ENCODE results near the gene KNSTRN.

The KNSTRN gene

DNA sequence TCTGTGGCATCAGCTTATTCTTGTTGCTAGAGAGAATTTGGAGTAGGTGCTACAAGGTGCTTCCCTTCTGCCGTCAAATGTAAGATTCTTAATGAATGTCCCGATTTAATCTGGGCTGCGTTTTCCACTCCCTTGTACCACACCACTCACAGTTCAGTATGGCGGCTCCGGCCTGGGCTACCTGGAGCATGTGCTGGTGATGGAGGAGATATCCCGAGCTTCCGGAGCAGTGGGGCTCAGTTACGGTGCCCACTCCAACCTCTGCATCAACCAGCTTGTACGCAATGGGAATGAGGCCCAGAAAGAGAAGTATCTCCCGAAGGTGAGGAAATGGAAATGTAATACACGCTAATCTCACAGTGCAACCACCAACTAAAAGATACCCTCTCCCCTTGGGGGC lies 28.0 kb downstream of the KNSTRN start:
- intact Hi-C loops (cut with DNase I; ENCODE audit: low total_unique reads) = no loop called here
- Histone ChIP-seq H3K9me3 (no peaks in the 10 kb centered on the region), H3K27ac (no peak overlapping the region), H3K4me1 (peaks cover 0 to 16% (median 11%) of the 10 kb centered on the region in 4 donors), H3K36me3 (peaks cover 33 to 68% (median 50%) of the 10 kb centered on the region in 3 donors), H3K4me3 (no peak overlapping the region), H3K27me3 (no peaks in the 10 kb centered on the region)
- TF ChIP-seq, protein P1, sequence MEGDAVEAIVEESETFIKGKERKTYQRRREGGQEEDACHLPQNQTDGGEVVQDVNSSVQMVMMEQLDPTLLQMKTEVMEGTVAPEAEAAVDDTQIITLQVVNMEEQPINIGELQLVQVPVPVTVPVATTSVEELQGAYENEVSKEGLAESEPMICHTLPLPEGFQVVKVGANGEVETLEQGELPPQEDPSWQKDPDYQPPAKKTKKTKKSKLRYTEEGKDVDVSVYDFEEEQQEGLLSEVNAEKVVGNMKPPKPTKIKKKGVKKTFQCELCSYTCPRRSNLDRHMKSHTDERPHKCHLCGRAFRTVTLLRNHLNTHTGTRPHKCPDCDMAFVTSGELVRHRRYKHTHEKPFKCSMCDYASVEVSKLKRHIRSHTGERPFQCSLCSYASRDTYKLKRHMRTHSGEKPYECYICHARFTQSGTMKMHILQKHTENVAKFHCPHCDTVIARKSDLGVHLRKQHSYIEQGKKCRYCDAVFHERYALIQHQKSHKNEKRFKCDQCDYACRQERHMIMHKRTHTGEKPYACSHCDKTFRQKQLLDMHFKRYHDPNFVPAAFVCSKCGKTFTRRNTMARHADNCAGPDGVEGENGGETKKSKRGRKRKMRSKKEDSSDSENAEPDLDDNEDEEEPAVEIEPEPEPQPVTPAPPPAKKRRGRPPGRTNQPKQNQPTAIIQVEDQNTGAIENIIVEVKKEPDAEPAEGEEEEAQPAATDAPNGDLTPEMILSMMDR (IDR thresholded peaks at IDR 0.05) = no peak
- DNase-seq = no peak

DNA sequence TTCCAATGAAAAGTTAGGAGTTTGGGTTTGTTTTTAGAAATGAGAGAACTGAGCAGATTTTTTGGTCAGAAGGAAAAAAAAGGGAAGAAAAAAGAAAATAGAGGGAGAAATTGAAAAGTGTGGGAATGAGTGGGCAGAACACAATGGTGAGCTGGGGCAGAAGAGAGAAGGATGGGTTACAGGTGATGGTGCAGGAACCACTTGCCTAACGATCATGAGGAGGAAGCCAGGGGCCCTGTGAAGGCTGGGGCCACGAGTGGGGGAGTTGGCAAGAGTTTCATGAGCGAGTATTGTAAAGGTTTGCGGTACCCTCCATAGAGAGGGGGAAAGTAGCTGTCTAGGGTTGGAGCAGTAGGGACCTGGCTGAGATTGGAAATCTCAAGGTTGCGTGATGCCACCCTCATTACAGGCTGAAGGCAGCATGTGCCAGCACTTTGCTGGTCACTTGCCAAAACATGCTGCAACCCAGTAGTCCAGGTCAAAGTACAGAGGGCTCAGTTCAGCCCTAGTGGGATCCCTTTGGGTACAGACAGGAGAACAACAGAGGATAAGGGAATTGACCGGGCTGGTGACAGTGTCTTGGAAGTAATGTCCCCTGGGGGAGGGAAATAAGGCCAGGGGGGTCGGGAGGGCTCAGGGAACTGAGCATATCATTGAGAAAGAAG lies 29.7 kb downstream of the KNSTRN start:
- Histone ChIP-seq H3K4me1 (peaks cover 0 to 1% (median under 1%) of the 10 kb centered on the region in 4 donors), H3K27ac (no peak overlapping the region), H3K36me3 (peaks cover 43 to 82% (median 65%) of the 10 kb centered on the region in 3 donors), H3K4me3 (no peak overlapping the region), H3K9me3 (no peaks in the 10 kb centered on the region), H3K27me3 (no peaks in the 10 kb centered on the region)
- TF ChIP-seq, protein P1 (IDR thresholded peaks at IDR 0.05) = no peak
- intact Hi-C loops (cut with DNase I; ENCODE audit: low total_unique reads) = no loop called here
- DNase-seq = no peak

DNA sequence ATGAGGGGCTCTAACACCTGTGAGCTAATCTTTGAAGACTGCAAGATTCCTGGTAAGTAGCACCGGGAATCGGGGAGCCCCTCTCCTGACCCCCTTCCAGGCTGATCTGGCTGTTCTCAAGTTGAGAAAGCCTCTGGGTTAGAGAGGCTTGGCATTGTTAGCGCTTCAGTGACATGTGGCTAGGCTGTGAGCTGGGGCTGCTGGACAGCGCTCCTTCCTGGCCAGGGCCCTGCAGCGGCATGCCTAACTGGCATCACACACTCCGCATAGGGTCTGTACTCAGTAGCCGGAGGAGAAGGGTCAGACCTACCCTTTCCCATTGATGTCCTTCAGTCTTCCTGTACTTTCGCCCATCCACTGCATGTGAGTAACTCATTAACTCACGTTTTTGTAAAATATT lies 30.5 kb downstream of the KNSTRN start:
- H3K27ac ChIP-seq = no peak overlapping the region
- no peaks in the 10 kb centered on the region for H3K4me1 ChIP-seq
- no peaks in the 10 kb centered on the region for H3K27me3 ChIP-seq
- H3K36me3 ChIP-seq = peaks cover 43 to 85% (median 66%) of the 10 kb centered on the region in 3 donors
- TF ChIP-seq, protein P1 (IDR thresholded peaks at IDR 0.05) = no peak
- no peak overlapping the region for H3K4me3 ChIP-seq
- no peaks in the 10 kb centered on the region for H3K9me3 ChIP-seq
- no peak for DNase-seq
- intact Hi-C loops (cut with DNase I; ENCODE audit: low total_unique reads) = no loop called here

DNA sequence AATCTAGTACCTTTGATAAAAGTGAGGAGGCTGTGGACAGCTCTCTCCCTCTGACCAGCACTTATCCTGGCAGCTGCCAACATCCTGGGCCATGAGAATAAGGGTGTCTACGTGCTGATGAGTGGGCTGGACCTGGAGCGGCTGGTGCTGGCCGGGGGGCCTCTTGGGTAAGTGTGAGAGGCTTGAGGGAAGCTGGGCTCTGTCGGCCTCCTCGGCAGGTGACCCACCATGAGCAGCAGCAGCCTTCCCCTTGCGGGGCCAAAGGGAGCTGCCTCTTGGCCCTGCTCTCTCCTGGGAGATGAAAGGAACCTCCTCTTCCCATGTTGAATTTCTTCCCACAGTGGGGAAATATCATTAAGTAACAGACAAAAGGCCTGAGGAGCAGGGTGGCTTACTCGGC lies 32.3 kb downstream of the KNSTRN start:
- DNase-seq = no peak
- no peak overlapping the region for H3K4me3 ChIP-seq
- H3K36me3 ChIP-seq = peaks cover 43 to 85% (median 69%) of the 10 kb centered on the region in 3 donors
- no peak overlapping the region for H3K27ac ChIP-seq
- intact Hi-C loops (cut with DNase I; ENCODE audit: low total_unique reads) = no loop called here
- no peaks in the 10 kb centered on the region for H3K27me3 ChIP-seq
- TF ChIP-seq, protein P1 (IDR thresholded peaks at IDR 0.05) = no peak
- peaks cover 0 to under 1% (median 0%) of the 10 kb centered on the region in 4 donors for H3K4me1 ChIP-seq
- no peaks in the 10 kb centered on the region for H3K9me3 ChIP-seq

DNA sequence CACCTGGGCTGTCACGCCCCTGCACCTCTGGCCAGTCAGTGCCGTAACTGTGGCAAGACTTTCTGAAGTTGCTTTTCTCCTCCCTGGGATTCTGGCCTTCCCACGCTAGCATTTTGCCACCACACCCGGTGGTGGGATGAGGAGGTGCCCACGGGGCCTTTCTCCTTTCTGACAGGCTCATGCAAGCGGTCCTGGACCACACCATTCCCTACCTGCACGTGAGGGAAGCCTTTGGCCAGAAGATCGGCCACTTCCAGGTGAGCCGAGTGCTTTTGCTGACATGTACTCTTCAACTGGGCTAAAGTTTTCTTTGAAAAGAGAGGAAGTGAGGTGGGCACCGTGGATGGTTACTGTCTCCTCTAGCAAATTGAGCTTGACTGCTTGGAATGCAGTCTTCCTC lies 32.7 kb downstream of the KNSTRN start:
- Histone ChIP-seq H3K4me3 (no peak overlapping the region), H3K9me3 (no peaks in the 10 kb centered on the region), H3K36me3 (peaks cover 43 to 81% (median 65%) of the 10 kb centered on the region in 3 donors), H3K4me1 (peaks cover 0 to 3% (median 0%) of the 10 kb centered on the region in 4 donors), H3K27ac (no peak overlapping the region), H3K27me3 (no peaks in the 10 kb centered on the region)
- TF ChIP-seq, protein P1 (IDR thresholded peaks at IDR 0.05) = no peak
- intact Hi-C loops (cut with DNase I; ENCODE audit: low total_unique reads) = no loop called here
- DNase-seq = no peak

Measured in tibial artery (tissue), 4 donors.